OCI-LY1 (cell line): ENCODE results near the gene AKNAD1.

ENCODE experiments used
- CTCF ChIP-seq: fragments of 200-600 bp; sonication (generic), shearing (Covaris generic); IDR thresholded peaks from 2 replicates; pipeline ENCODE4 v1.5.1; 2017; ENCODE audit warnings: mild to moderate bottlenecking, antibody characterized with exemption, low read length, moderate library complexity, mixed read lengths
- EZH2 ChIP-seq: fragments of 200-600 bp; sonication (generic), shearing (Covaris generic); IDR thresholded peaks from 2 replicates; pipeline ENCODE4 v1.8.0; 2017; ENCODE audit warnings: borderline replicate concordance, mixed run types, mild to moderate bottlenecking, antibody characterized with exemption, low read length, moderate library complexity, mixed read lengths

GRCh38 chr1:108785880-108786279 lies 71.0 kb downstream of the AKNAD1 start:
- TF ChIP-seq CTCF, result no peak
- no peak for TF ChIP-seq EZH2
